A673 (cell line): ENCODE data around the gene PDE10A.

Experiments used
- CTCF ChIP-seq: fragments of 300-800, 200-600 bp; sonication (generic); conservative IDR thresholded peaks from 2 replicates; pipeline ENCODE4 v1.5.1; 2017; ENCODE audit warnings: low read depth, mild to moderate bottlenecking, antibody characterized with exemption, low read length, moderate library complexity, mixed read lengths
- EZH2 ChIP-seq: fragments of 200-600 bp; sonication (generic); IDR thresholded peaks from 2 replicates; pipeline ENCODE4 v1.6.1; 2017; ENCODE audit warnings: borderline replicate concordance, low read depth, mild to moderate bottlenecking, mixed read lengths, antibody characterized with exemption, low read length; ENCODE audit not compliant: poor library complexity, severe bottlenecking

- TF ChIP-seq CTCF (no peak), EZH2 (no peak)
Measured at GRCh38 chr6:165514621-165515020, 148.4 kb downstream of the PDE10A start.
